CD1c-positive myeloid dendritic cell (primary cell): ENCODE data around the gene MORF4L2.
A peak's percentile ranks its signal among the peaks of the same experiment; 100 is the strongest.

Experiments used
- DNase-seq: peaks from one replicate; pipeline ENCODE4 v3.0.0-alpha.2; 2016; ENCODE audit errors: extremely low spot score

MORF4L2 gene, protein sequence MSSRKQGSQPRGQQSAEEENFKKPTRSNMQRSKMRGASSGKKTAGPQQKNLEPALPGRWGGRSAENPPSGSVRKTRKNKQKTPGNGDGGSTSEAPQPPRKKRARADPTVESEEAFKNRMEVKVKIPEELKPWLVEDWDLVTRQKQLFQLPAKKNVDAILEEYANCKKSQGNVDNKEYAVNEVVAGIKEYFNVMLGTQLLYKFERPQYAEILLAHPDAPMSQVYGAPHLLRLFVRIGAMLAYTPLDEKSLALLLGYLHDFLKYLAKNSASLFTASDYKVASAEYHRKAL

DNA sequence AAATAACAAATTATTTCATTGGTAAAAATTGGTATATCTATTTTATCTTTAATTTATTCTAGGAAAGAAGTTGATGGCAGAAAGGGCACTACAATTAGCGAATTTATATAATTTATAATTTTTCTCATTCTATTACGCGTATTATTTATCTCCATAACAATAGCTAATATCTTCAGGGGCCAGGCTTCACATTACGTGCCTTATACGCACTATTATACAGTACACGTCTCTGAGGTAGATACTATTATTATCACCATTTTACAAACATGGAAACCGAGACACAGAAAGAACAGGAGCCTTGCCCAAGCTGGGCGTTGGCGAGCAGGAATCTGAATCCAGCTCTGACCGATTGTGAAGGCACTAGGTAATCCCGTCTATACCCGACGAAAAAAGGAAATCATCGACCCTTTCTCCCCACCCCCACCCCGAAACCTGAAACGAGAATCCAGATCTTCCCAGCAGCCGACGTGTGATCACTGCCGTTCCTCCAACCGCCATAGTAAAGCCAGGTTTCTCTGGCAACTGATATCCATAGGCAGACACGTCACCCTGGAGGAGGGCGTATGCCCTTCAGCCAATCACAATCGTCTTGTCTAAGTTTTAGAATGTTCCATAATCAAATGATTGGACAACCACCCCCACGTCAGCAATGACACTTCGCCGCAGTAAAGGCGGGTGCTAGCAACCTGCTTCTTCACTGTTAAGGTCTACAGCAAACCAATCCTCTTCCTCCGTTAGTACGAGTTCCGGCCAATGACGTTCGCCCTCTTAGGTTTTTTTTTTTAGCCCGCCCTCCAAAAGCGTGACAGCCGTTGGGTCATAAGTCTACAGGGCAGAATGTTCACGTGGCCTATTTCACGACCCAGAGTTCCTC lies at the start of gene MORF4L2:
Gene MORF4L2, minus strand, starts transcription at position 501 of the 874 bp plus-strand sequence. CDS start 9,672 bp downstream, outside the sequence.
- DNase-seq = peak; percentile 94

DNA sequence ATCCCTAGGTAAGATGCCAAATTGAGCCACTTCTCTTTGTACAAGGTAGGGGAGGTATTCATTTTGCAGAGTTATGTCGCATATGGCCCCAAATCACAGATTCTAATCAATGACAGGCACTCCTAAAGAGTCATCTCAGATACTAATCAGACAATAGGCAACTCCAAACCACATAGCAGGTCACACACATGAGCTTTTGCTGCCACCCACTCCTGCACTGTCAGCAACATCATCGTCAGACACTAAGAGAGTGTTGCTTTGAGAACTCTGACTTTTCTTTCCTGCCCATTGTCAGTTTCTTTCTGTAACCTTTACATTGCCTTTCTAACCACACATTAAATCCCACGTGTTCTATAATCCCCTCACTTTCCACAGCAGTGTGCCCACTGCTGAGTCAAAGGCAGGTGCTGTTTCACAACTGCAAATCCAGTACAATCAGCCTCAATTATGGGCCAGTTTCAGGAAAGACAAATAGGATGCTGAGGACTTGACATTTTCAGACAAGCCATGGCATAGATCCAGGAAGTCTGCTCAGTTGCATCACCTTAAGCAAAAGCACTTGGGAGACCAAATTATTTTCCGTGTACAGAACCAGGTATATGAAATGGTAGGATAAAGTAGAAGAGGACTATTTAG lies 47.7 kb upstream of the MORF4L2 start:
- no peak for DNase-seq

GRCh38 chrX:103733017-103733416 lies 46.5 kb upstream of the MORF4L2 start:
- no peak for DNase-seq

DNA sequence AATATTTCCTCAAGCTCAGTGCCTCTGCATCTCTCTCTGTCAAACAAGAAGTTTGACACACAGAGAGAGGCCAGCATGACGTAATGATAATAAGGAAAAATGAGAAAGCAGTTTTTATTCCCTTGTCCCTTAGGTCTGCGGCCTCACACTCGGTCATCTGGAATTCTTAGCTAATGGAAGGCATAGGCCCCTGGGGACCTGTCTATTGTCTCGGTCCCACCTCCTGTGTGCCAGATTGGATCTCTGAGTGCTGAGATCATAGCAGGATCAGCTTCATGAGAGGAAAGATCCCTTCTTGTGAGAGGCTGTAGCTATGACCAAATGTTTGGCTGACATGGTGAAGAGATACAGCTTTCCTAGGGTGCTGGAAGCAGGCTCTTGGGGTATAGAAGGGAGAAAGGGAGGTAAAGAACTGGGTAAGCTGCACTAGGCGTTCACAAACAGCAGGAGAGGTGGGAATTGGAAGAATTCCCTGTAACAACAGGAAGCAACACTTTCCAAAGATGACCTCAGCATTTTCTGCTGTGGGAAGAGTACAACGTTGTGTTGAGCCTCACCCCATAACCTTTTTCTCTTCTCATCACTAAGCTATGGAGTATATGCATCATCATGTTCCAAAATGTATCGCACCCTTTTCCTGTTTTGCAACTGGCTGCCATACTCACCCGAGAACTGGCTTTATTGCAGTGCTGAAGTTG lies 44.4 kb upstream of the MORF4L2 start:
- no peak for DNase-seq

GRCh38 chrX:103730147-103730795 lies 43.8 kb upstream of the MORF4L2 start:
- peak; percentile 1 for DNase-seq

DNA sequence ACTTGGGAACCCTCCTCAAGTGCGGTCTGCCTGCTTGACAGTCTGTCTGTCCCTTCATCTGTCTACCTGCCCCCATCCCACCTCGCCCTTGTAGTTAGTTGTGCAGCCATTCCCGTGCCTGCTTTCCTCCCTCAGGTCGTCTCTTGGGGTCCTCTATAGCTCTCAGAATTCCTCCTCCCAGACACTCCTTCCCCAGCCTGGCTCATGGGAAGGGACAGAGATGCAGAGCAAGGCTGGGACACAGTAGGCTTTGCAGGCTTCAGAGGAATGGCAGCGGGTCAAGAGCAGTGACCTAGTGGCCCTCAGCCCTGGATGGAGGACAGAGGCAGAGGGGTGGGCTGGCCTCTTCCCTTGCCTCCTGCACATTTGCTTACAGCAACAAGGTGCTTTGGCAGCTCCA lies 42.5 kb upstream of the MORF4L2 start:
- DNase-seq = no peak

DNA sequence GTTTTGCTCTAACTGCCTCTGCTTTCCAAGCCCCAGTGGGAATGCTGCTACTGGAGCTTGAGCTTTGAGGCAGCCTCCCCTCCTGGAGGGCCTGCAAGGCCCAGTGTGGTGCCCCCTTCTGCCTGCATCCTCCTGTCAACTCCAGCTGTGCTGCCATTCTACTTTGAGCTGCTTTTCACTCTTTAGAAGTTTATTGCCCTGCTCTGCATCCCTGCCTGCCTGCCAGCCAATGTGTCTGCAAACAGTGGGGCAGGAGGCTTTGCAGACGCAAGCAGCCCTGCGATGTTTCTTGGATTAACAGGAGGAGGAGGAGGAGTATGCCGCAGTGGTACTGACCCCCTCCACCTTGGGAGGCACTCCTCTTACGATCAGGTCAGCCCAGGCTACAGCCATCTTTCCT lies 40.6 kb upstream of the MORF4L2 start:
- DNase-seq = no peak

GRCh38 chrX:103726477-103726876 lies 40.0 kb upstream of the MORF4L2 start:
- no peak for DNase-seq

- DNase-seq = no peak
Observed at GRCh38 chrX:103722505-103722904, 36.0 kb upstream of the MORF4L2 start.

DNA sequence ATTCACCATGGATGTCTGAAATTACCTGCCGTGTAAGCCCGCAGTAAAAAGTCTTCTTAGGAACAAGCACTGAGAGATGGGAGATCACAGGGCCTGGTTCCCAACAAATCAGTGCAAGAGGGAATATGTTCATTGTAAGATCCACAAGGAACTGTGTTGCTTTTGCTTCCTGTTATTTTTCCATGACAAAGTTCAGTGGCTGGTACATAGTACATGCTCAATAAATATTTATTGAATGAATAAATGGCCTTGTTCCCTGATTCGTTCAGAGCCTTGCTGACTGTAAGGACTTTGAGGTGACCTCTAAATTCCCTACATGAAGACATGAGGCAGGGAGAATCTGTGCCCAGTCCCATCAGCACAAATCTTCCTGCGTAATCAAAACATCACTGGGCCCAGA lies 31.6 kb upstream of the MORF4L2 start:
- no peak for DNase-seq

- DNase-seq = no peak
Observed at GRCh38 chrX:103716962-103717361, 30.5 kb upstream of the MORF4L2 start.

DNA sequence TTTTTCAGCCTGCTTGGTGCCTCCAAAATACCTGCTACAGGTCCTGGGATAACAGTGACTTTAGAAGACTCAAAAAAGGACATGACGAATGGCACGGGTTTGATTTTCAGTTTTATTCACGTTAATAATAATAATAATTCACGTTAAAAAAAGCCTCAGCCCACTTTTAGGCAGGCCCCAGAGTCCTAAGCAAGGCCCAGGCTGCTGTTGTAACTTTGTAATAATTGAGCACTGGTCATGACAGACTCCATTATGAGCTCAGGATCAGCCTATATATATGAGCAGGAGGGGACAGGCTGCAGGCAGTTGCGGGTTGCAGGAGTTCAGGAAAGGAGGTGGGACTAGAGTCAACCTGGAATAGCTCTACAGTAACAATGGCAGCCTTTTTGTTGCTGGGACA lies 24.1 kb upstream of the MORF4L2 start, which contains the start of gene TMEM31:
Gene TMEM31, plus strand, starts transcription at position 301 of the 400 bp plus-strand sequence. CDS start 1,350 bp downstream, outside the sequence.
- no peak for DNase-seq

DNA sequence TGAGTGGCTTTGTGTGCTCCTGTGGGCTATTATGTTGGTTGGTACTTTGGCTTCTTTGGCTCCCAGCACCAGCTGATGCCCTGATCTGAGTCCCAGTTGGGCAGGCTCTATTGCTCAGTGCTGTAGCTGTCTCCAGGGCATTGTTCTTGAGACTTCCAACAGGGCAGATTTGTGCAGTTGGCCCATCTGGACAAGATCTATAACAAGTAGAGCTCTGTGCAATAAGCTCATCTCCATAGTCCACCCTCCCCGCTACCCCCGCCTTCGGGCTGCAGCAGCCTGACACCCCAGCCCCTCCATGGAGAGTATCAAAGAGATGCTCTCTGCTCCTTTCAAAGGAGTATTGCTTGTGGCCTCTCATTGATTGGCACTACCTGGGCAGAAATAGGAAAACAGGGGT lies 18.4 kb upstream of the MORF4L2 start:
- DNase-seq = no peak

DNA sequence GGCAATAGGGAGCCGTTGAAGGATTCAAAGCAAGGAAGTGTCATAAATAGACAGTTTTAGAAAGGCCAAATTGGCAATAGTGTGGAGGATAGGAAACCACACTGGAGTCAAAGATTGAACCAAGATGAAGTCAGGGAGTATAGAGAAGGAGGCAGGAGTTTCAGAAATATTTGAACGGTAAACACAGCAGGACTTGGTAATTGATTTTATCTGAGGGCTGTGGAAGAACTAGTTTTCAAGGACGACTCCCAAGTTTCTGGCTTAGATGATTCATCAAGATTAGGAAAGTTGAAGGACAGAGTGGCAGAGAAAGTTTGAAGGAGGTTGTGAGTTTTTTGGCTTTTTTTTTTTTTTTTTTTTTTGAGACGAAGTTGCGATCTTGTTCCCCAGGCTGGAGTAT lies 12.7 kb upstream of the MORF4L2 start:
- DNase-seq = no peak

- DNase-seq = no peak
Observed at GRCh38 chrX:103697687-103698086, 11.2 kb upstream of the MORF4L2 start.

GRCh38 chrX:103691059-103691458 lies 4.6 kb upstream of the MORF4L2 start:
- no peak for DNase-seq

DNA sequence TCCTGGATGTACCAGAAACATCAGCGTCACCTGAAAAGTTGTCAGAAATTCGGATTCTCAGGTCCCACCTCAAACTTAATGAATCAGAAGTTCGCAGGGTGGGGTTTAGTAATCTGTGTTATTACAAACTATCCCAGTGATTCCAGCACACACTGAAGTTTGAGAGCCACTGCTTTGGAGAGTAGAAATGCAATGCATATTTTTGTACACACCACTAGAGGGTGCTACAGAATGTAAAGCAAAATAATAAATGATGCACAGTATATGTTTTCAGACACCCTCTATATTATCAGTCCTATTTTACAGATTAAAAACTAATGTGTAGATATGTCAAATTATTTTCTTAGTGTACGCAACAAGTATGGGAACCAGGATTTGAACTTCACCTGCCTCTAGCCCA lies 2.4 kb upstream of the MORF4L2 start:
- DNase-seq = peak; percentile 46

GRCh38 chrX:103687696-103688201 lies 1.2 kb upstream of the MORF4L2 start:
- peak; percentile 61 for DNase-seq

DNA sequence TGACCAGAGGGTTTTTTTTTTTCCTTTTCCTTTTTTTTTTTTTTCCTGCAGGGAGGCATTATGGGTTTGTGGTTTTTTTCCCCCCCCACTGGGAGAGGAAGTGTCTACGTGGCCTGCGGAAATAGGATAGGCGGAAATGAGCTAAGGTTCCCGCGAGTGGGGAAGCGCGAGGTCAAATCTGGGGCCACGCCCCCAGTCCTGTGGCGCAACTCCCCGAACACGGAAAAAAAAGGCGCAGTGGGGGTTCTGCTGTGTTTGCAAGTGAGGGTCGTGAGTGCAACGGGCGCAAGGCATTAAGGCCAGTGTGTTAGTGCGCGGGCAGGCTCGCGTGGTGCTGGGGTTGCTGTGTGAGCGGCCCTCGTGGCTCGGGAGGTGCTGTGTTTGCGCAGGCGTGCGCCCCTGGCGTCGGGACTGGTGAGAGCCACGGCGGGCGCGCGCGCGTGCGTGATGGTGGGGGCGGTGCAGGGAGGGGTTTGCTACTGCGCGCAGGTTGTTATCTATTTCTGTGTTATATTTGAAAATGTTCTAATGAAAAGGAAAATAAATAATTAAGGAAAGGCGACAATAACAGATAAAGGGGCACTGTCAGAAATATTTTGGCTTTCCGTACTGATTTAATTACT lies 685 bp upstream of the MORF4L2 start:
- DNase-seq = peak; percentile 85

DNA sequence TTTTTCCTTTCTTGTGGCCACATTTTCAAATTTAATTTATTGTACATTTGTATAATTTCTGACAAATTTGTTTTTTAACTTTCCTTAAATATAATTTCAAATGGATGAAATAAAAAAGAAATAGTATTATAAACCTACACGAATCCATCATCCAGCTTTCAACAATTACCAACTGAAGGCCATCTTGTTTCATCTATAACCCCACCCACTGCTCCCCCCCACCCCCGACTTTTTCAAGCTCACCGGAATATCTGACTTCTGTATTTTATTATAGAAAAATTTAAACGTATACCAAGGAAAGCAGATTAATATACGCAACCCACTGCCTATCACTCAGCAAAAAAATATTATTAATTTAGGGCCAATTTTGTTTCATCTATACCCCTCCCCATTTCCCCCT lies 1.1 kb downstream of the MORF4L2 start:
- DNase-seq = peak; percentile 11

DNA sequence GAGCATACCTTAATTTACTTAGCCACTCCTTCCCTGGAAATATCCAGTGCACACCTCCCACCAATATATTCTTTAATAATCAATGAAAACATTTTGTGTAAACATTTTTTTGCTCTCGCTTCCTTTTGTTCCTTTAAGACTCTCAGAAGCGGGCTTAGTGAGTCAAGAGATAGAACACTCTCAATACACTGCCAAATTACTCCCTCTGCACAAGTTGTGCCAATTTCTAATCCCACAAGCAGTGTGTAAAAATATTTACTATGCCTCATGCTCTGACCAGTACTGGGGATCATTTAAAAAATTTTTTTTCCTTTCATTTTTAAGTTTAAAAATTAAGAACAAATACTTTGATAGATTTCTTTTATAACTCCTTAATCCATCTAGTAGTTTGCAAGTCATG lies 5.1 kb downstream of the MORF4L2 start:
- DNase-seq = no peak
